GM23338 (cell line): ENCODE data around the gene SMYD3.

Source experiments
- CREB1 ChIP-seq: fragments of 250-450 bp; sonication (Bioruptor Pico); IDR thresholded peaks from 2 replicates; pipeline ENCODE4 v1.5.0; 2020; ENCODE audit warnings: low read depth, mild to moderate bottlenecking, moderate library complexity
- ETS1 ChIP-seq: IDR thresholded peaks from 2 replicates; pipeline ENCODE4 v1.6.1; 2016; ENCODE audit warnings: antibody characterized with exemption
- EZH2 ChIP-seq: fragments of 200-600 bp; sonication (generic); IDR thresholded peaks from one replicate; pipeline ENCODE4 v1.8.0; 2017; ENCODE audit warnings: antibody characterized with exemption, mild to moderate bottlenecking, low read depth; ENCODE audit not compliant: unreplicated experiment
- POLR2AphosphoS5 ChIP-seq: IDR thresholded peaks from 2 replicates; pipeline ENCODE4 v1.6.1; 2016; ENCODE audit warnings: antibody characterized with exemption, low read depth
- STAT1 ChIP-seq: IDR thresholded peaks from one replicate; pipeline ENCODE4 v1.6.1; 2016; ENCODE audit warnings: antibody characterized with exemption; ENCODE audit not compliant: unreplicated experiment
- ZNF331 ChIP-seq: fragments of 250-450 bp; sonication (Bioruptor Pico); IDR thresholded peaks from 2 replicates; pipeline ENCODE4 v1.5.0; 2020; ENCODE audit warnings: low read depth, mild to moderate bottlenecking, moderate library complexity
- TF ChIP-seq, protein P1 (sequence below), 2 experiments: fragments of 200-600 bp in 1 of 2; sonication (generic) in 1 of 2; conservative IDR thresholded peaks; 2 replicates each; pipeline versions ENCODE4 v1.5.1 to v1.6.1; 2016 to 2017; ENCODE audit warnings: antibody characterized with exemption in 2 of 2, low read depth in 2 of 2, mild to moderate bottlenecking in 2 of 2, moderate library complexity in 1 of 2

- TF ChIP-seq ETS1 (no peak), CREB1 (CRISPR knock-in tag) (no peak), EZH2 (no peak), STAT1 (no peak), ZNF331 (CRISPR knock-in tag) (no peak), POLR2AphosphoS5 (no peak)
- TF ChIP-seq, protein P1, sequence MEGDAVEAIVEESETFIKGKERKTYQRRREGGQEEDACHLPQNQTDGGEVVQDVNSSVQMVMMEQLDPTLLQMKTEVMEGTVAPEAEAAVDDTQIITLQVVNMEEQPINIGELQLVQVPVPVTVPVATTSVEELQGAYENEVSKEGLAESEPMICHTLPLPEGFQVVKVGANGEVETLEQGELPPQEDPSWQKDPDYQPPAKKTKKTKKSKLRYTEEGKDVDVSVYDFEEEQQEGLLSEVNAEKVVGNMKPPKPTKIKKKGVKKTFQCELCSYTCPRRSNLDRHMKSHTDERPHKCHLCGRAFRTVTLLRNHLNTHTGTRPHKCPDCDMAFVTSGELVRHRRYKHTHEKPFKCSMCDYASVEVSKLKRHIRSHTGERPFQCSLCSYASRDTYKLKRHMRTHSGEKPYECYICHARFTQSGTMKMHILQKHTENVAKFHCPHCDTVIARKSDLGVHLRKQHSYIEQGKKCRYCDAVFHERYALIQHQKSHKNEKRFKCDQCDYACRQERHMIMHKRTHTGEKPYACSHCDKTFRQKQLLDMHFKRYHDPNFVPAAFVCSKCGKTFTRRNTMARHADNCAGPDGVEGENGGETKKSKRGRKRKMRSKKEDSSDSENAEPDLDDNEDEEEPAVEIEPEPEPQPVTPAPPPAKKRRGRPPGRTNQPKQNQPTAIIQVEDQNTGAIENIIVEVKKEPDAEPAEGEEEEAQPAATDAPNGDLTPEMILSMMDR (conservative IDR thresholded peaks at IDR 0.05; ENCODE audit: low read depth in 2 of 2): no peak
These were observed 108.8 kb downstream of the SMYD3 start for GRCh38 chr1:246398126-246398813.
